ENCODE data around the gene VSNL1. TPM values are rescaled to one million over a fixed set of nuclear protein-coding genes. Genes with fewer than 3 reads are reported as not detected.

Gene VSNL1
- total RNA-seq, 1 experiment from 2014 or later: 9.9 TPM

DNA sequence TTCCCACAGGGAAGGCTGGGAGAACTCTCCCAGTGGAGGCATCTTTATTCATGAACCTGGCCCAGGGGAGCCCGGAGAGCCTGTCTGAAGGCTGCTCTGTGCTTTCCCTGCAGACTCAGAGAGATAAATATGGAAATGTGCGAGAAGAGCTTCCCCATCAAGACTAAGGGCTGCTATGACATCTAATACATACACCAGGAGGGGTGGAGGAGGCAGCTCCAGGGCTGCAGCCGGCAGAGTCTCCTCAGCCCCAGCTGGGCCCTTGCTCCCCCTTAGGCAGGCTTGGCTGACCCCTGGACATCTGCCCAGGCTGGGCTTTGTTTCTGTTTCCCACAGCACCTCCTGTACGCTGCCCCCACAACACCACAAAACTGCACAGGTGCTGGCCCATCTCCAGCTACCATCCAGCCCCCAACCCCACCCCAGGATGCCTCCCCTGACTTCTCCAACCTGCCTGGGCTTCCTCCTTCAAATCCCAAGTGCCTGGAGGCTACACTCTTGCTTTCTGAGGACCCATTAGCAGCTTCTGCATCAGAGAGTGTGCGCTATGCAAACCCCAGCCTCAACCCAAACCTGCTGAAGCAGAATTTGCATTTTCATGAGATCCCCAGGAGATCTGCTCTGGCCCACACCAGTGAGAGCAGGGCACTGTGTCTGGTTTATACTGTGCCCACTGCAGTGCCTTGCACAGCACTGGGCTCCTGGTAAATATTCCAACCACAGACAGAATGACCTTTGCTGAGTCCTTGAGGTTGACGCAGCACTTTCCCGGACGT is 96.8 kb downstream of the VSNL1 start:
- Histone ChIP-seq H3T11ph (ENCODE audit: low read length) (no peak overlapping the region), H3K56ac (ENCODE audit: insufficient read length, low read depth, low read length) (no peak overlapping the region), H2AFZ (ENCODE audit: low read length) (no peak overlapping the region), H3K27me3 (ENCODE audit: insufficient read depth, low read length) (no peaks in the 10 kb centered on the region), H3K23ac (ENCODE audit: insufficient read length, low read depth, low read length) (no peak overlapping the region), H2AK5ac (ENCODE audit: insufficient read length, low read length) (no peak overlapping the region), H2BK12ac (ENCODE audit: insufficient read length, low read depth, low read length) (no peak overlapping the region), H4K20me1 (ENCODE audit: control insufficient read depth, insufficient read depth, insufficient read length) (no peaks in the 10 kb centered on the region), H2BK120ac (ENCODE audit: low read depth, low read length, poor library complexity, severe bottlenecking) (no peak overlapping the region), H3K9me3 (ENCODE audit: control insufficient read depth, low read depth, low read length) (no peaks in the 10 kb centered on the region), H2BK15ac (ENCODE audit: low read depth, low read length) (no peak overlapping the region), H4K91ac (ENCODE audit: insufficient read length, low read depth, low read length) (no peak overlapping the region), H4K5ac (ENCODE audit: insufficient read length, low read depth, low read length) (no peak overlapping the region), H3K4me1 (ENCODE audit: insufficient read depth, low read length) (no peaks in the 10 kb centered on the region; the same call in 1 of the 2 replicates), H3K79me2 (ENCODE audit: insufficient read depth, low read length) (no peaks in the 10 kb centered on the region), H3K23me2 (ENCODE audit: insufficient read length, low read depth, low read length, poor library complexity, severe bottlenecking) (no peaks in the 10 kb centered on the region), H2BK20ac (ENCODE audit: low read depth, low read length, poor library complexity, severe bottlenecking) (no peak overlapping the region), H3K79me1 (ENCODE audit: insufficient read depth, low read depth, low read length, poor library complexity, severe bottlenecking) (no peaks in the 10 kb centered on the region), H4K8ac (replicated peaks; ENCODE audit: insufficient read length, low read depth, low read length) (no peak overlapping the region), H3K9ac (ENCODE audit: extremely low read depth, insufficient read length, low read length) (no peak overlapping the region), H2BK5ac (ENCODE audit: insufficient read length, low read length) (no peak overlapping the region), H3K18ac (ENCODE audit: insufficient read length, low read depth, low read length) (no peak overlapping the region), H3K14ac (ENCODE audit: insufficient read depth, low read length) (no peak overlapping the region), H3K27ac (ENCODE audit: insufficient read length, low read depth, low read length) (no peak overlapping the region), H3K4ac (ENCODE audit: low read depth, low read length) (no peak overlapping the region), H3K4me2 (ENCODE audit: insufficient read depth, insufficient read length, low read length) (no peak overlapping the region)
- no peak overlapping the region for H3K4me3 Mint-ChIP-seq
- H3K27me3 Mint-ChIP-seq (ENCODE audit: low read depth): no peaks in the 10 kb centered on the region
- peaks cover 2 to 3% of the 10 kb centered on the region in 2 experiments; a peak in 2 of 5 replicates for H3K9me3 Mint-ChIP-seq
- peak overlapping the region in 2 of 3 experiments; percentile 29 to 88; a peak in 3 of 7 replicates for H3K27ac Mint-ChIP-seq
- peaks cover 5 to 10% (median 7%) of the 10 kb centered on the region in 3 experiments; a peak in 4 of 7 replicates for H3K36me3 Mint-ChIP-seq (ENCODE audit: insufficient read depth in 1 of 3, low read depth in 3 of 3)
- no peak for DNase-seq
- no CpG with 5 or more reads among the region's 8 CpGs for whole genome bisulfite sequencing (ENCODE audit: extremely low coverage, insufficient read length, low lambda C conversion rate)
- peaks cover 24 to 29% of the 10 kb centered on the region in 2 experiments for H3K4me1 Mint-ChIP-seq
- TF ChIP-seq, protein P1, sequence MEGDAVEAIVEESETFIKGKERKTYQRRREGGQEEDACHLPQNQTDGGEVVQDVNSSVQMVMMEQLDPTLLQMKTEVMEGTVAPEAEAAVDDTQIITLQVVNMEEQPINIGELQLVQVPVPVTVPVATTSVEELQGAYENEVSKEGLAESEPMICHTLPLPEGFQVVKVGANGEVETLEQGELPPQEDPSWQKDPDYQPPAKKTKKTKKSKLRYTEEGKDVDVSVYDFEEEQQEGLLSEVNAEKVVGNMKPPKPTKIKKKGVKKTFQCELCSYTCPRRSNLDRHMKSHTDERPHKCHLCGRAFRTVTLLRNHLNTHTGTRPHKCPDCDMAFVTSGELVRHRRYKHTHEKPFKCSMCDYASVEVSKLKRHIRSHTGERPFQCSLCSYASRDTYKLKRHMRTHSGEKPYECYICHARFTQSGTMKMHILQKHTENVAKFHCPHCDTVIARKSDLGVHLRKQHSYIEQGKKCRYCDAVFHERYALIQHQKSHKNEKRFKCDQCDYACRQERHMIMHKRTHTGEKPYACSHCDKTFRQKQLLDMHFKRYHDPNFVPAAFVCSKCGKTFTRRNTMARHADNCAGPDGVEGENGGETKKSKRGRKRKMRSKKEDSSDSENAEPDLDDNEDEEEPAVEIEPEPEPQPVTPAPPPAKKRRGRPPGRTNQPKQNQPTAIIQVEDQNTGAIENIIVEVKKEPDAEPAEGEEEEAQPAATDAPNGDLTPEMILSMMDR (conservative IDR thresholded peaks at IDR 0.05): no peak
